HEK293 (cell line): ENCODE data around the gene PNPLA5.

Source experiments
- CTCF ChIA-PET: fragments of 350-600 bp; formaldehyde crosslinking; extraction: SDS; loops from one replicate; lab custom pipeline; 2021; ENCODE audit warnings: antibody characterized with exemption; lab: Yijun Ruan, JAX
- POLR2A ChIA-PET: fragments of 300-600 bp; formaldehyde crosslinking; extraction: SDS; loops from one replicate; lab custom pipeline; 2020; ENCODE audit warnings: antibody characterized with exemption, inconsistent platforms; lab: Yijun Ruan, JAX
- H3K27ac ChIP-seq: fragments of 200-500 bp; sonication (Bioruptor generic); 2 replicates; pipeline ENCODE4 v1.5.1; 2014; ENCODE audit warnings: low read depth, low read length, control low read depth, inconsistent platforms; ENCODE audit errors: extremely low read depth
- H3K36me3 ChIP-seq, 2 experiments: fragments of 200-500 bp in 1 of 2; sonication (Bioruptor generic) in 1 of 2; 1 replicate in 1 of 2; 2 replicates in 1 of 2; pipeline ENCODE4 v1.5.1; 2014 to 2017; ENCODE audit warnings: inconsistent platforms in 2 of 2, low read length in 2 of 2; ENCODE audit not compliant: control insufficient read depth in 2 of 2, insufficient read depth in 1 of 2
- H3K4me1 ChIP-seq: fragments of 200-500 bp; sonication (Bioruptor generic); 2 replicates; pipeline ENCODE4 v1.5.1; 2014; ENCODE audit warnings: mild to moderate bottlenecking, low read length, inconsistent platforms; ENCODE audit not compliant: control insufficient read depth, insufficient read depth
- H3K4me3 ChIP-seq: 2 replicates; pipeline ENCODE4 v1.5.1; 2011; ENCODE audit warnings: low read depth, mild to moderate bottlenecking, control low read depth, low read length, moderate library complexity
- H3K9me3 ChIP-seq: fragments of 200-500 bp; sonication (Bioruptor generic); 2 replicates; pipeline ENCODE4 v1.5.1; 2014; ENCODE audit warnings: low read depth, low read length, inconsistent platforms; ENCODE audit not compliant: control insufficient read depth, insufficient read depth
- WT1 ChIP-seq: fragments of 450-650 bp; formaldehyde crosslinking; IDR thresholded peaks from 2 replicates; pipeline ENCODE4 v1.5.1; 2016; ENCODE audit warnings: missing biosample characterization, missing genetic modification characterization
- YY1 ChIP-seq: fragments of 450-650 bp; formaldehyde crosslinking; IDR thresholded peaks from 2 replicates; pipeline ENCODE4 v1.5.1; 2018; ENCODE audit warnings: missing biosample characterization, missing genetic modification characterization
- ZIC2 ChIP-seq: fragments of 450-650 bp; formaldehyde crosslinking; IDR thresholded peaks from 2 replicates; pipeline ENCODE4 v1.5.1; 2016; ENCODE audit warnings: missing biosample characterization, missing genetic modification characterization
- ZNF114 ChIP-seq: fragments of 450-650 bp; formaldehyde crosslinking; IDR thresholded peaks from 2 replicates; pipeline ENCODE4 v1.5.0; 2017; ENCODE audit warnings: missing biosample characterization, missing genetic modification characterization
- ZNF600 ChIP-seq: fragments of 450-650 bp; formaldehyde crosslinking; IDR thresholded peaks from 2 replicates; pipeline ENCODE4 v1.5.1; 2016; ENCODE audit warnings: missing biosample characterization, missing genetic modification characterization
- ZSCAN23 ChIP-seq: fragments of 450-650 bp; formaldehyde crosslinking; IDR thresholded peaks from 2 replicates; pipeline ENCODE4 v1.5.1; 2016; ENCODE audit warnings: missing biosample characterization, missing genetic modification characterization
- TF ChIP-seq, protein P1 (sequence below): fragments of 450-650 bp; formaldehyde crosslinking; IDR thresholded peaks from 2 replicates; pipeline ENCODE4 v1.5.1; 2016; ENCODE audit warnings: missing biosample characterization, missing genetic modification characterization
- TF ChIP-seq, protein P2 (sequence below): fragments of 450-650 bp; formaldehyde crosslinking; IDR thresholded peaks from 2 replicates; pipeline ENCODE4 v1.5.1; 2017; ENCODE audit warnings: missing biosample characterization, mild to moderate bottlenecking, missing genetic modification characterization, moderate library complexity
- TF ChIP-seq, protein P3 (sequence below): fragments of 450-650 bp; formaldehyde crosslinking; IDR thresholded peaks from 2 replicates; pipeline ENCODE4 v1.5.1; 2016; ENCODE audit warnings: missing biosample characterization, missing genetic modification characterization
- TF ChIP-seq, protein P4 (sequence below): fragments of 450-650 bp; formaldehyde crosslinking; IDR thresholded peaks from 2 replicates; pipeline ENCODE4 v1.5.1; 2017; ENCODE audit warnings: missing biosample characterization, missing genetic modification characterization
- TF ChIP-seq, protein P5 (sequence below): fragments of 450-650 bp; formaldehyde crosslinking; IDR thresholded peaks from 2 replicates; pipeline ENCODE4 v1.5.1; 2016; ENCODE audit warnings: missing biosample characterization, missing genetic modification characterization

The PNPLA5 gene

DNA sequence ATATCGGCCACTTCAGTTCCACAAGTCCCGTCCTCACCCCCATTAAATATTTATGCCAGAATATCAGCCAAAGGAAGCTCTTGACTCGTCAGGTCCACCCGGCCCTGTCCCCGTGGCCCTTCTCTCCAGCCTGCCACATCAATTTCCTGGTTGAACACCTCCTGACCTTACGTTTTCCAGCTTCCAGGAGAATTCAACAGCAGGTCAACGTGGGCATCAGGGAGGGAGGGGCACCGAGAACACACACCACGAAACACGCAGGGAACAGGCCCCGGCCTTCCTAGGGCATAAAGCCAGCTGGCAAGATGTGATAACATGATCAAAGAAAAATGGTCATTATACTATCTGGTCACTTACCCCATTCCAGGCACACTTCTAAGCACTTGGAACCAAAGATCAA, 44.8 kb downstream of the PNPLA5 start (continued):
- TF ChIP-seq, protein P1, sequence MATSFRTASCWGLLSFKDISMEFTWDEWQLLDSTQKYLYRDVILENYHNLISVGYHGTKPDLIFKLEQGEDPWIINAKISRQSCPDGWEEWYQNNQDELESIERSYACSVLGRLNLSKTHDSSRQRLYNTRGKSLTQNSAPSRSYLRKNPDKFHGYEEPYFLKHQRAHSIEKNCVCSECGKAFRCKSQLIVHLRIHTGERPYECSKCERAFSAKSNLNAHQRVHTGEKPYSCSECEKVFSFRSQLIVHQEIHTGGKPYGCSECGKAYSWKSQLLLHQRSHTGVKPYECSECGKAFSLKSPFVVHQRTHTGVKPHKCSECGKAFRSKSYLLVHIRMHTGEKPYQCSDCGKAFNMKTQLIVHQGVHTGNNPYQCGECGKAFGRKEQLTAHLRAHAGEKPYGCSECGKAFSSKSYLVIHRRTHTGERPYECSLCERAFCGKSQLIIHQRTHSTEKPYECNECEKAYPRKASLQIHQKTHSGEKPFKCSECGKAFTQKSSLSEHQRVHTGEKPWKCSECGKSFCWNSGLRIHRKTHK = no peak
- TF ChIP-seq ZSCAN23 (tag by site-specific recombination) (no peak), ZNF114 (tag by site-specific recombination) (no peak)

DNA sequence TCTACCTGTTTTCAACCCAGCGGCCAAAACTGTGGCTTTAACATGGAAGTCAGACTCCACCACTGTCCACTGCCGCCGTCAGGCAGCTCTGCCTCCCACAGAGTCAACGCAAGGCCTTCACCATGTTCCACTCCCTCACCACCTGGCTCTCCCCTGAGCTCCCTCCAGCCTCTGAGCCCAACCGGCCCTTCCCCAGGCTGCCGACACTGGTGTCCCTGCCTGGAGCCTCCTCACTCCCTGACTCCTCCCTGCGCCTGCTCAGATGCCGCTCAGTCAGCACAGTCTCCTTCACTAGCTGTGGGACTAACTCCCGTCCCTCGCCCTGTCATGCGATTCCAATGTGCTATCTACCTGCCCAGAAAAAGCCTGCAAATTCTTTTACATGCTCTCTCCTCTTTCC, 45.8 kb downstream of the PNPLA5 start:
- TF ChIP-seq, protein P2, sequence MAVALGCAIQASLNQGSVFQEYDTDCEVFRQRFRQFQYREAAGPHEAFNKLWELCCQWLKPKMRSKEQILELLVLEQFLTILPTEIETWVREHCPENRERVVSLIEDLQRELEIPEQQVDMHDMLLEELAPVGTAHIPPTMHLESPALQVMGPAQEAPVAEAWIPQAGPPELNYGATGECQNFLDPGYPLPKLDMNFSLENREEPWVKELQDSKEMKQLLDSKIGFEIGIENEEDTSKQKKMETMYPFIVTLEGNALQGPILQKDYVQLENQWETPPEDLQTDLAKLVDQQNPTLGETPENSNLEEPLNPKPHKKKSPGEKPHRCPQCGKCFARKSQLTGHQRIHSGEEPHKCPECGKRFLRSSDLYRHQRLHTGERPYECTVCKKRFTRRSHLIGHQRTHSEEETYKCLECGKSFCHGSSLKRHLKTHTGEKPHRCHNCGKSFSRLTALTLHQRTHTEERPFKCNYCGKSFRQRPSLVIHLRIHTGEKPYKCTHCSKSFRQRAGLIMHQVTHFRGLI (tag by site-specific recombination) = peak; percentile 68; the same call in 1 of the 2 replicates
- no peak for TF ChIP-seq ZIC2
- no peaks in the 10 kb centered on the region for H3K36me3 ChIP-seq
- H3K9me3 ChIP-seq = no peaks in the 10 kb centered on the region
- no peaks in the 10 kb centered on the region for H3K4me1 ChIP-seq
- no peak overlapping the region for H3K27ac ChIP-seq
- CTCF ChIA-PET = no interaction called here
- H3K4me3 ChIP-seq = no peak overlapping the region
- POLR2A ChIA-PET = no interaction called here

DNA sequence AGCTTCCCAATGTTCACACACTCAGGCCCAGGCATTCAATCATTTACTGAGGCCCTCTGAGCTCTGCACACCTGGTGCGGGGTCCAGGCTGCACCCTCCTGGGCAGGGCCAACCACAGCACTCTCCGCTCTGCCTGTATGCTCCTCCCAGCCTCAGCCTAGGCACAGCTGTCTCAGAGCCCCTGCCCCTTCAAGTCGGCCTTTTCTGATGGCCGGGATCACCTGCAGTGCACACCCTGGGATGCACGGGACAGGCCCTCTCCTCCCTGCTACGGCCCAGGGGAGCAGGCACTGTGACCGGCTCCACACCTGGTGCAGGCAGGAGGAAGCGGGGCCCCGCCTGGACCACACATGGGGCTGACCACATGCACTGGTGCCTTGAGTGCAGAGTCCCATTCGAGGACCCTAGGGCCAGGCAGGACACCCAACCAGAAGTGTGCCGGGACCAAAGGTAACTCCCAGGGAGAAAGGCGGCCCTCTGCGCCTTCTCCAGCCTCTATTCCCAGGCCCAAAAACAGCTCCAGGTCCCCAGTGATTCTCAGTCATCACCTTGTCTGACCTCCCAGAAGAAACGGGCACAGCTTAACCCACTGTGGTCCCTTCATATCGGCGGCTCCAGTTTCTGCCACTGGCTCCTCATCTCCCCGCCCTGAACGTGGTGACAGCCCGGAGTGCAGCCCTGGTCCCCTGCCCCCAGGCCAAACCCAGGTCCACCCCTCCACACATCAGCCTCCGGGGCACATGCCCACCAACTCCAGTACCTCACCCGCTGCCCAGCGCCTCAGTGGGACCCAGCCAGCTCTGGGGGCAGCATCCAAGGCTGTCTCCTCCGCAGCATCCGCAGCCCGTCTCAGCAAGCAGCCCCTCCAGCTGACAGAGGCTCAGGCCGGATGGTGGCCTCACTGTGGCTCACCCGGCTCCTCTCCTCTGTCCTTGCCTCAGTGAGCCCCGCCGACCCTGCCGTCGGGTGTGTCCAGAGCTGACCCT, 47.0 kb downstream of the PNPLA5 start:
- CTCF ChIA-PET = no interaction called here
- no peaks in the 10 kb centered on the region for H3K9me3 ChIP-seq

More for the DNA sequence above, 47.0 kb downstream of the PNPLA5 start:
- POLR2A ChIA-PET = no interaction called here
- Histone ChIP-seq H3K4me1 (no peaks in the 10 kb centered on the region), H3K36me3 (no peaks in the 10 kb centered on the region), H3K4me3 (no peak overlapping the region), H3K27ac (no peak overlapping the region)
- TF ChIP-seq YY1 (tag by site-specific recombination) = no peak
- no peak for TF ChIP-seq ZNF600 (tag by site-specific recombination)
- TF ChIP-seq, protein P3, sequence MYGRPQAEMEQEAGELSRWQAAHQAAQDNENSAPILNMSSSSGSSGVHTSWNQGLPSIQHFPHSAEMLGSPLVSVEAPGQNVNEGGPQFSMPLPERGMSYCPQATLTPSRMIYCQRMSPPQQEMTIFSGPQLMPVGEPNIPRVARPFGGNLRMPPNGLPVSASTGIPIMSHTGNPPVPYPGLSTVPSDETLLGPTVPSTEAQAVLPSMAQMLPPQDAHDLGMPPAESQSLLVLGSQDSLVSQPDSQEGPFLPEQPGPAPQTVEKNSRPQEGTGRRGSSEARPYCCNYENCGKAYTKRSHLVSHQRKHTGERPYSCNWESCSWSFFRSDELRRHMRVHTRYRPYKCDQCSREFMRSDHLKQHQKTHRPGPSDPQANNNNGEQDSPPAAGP (tag by site-specific recombination) = no peak
- no peak for TF ChIP-seq WT1 (tag by site-specific recombination)
- TF ChIP-seq, protein P4, sequence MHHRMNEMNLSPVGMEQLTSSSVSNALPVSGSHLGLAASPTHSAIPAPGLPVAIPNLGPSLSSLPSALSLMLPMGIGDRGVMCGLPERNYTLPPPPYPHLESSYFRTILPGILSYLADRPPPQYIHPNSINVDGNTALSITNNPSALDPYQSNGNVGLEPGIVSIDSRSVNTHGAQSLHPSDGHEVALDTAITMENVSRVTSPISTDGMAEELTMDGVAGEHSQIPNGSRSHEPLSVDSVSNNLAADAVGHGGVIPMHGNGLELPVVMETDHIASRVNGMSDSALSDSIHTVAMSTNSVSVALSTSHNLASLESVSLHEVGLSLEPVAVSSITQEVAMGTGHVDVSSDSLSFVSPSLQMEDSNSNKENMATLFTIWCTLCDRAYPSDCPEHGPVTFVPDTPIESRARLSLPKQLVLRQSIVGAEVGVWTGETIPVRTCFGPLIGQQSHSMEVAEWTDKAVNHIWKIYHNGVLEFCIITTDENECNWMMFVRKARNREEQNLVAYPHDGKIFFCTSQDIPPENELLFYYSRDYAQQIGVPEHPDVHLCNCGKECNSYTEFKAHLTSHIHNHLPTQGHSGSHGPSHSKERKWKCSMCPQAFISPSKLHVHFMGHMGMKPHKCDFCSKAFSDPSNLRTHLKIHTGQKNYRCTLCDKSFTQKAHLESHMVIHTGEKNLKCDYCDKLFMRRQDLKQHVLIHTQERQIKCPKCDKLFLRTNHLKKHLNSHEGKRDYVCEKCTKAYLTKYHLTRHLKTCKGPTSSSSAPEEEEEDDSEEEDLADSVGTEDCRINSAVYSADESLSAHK = no peak
- TF ChIP-seq, protein P5, sequence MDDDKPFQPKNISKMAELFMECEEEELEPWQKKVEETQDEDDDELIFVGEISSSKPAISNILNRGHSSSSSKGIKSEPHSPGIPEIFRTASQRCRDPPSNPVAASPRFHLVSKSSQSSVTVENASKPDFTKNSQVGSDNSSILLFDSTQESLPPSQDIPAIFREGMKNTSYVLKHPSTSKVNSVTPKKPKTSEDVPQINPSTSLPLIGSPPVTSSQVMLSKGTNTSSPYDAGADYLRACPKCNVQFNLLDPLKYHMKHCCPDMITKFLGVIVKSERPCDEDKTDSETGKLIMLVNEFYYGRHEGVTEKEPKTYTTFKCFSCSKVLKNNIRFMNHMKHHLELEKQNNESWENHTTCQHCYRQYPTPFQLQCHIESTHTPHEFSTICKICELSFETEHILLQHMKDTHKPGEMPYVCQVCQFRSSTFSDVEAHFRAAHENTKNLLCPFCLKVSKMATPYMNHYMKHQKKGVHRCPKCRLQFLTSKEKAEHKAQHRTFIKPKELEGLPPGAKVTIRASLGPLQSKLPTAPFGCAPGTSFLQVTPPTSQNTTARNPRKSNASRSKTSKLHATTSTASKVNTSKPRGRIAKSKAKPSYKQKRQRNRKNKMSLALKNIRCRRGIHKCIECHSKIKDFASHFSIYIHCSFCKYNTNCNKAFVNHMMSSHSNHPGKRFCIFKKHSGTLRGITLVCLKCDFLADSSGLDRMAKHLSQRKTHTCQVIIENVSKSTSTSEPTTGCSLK = no peak
